Activated T-helper 9 cell treated with anti-CD3 and anti-CD28 coated beads, Interleukin-2, amount 50 U/mL, for 16 hours (primary cell): ENCODE measurements around the gene LACTBL1.
"Not testable (repeated sequence)": the region's sequence is repeated elsewhere in the genome, so short reads cannot be mapped to it uniquely, and the experiment has no call there.

Source experiments
- DNase-seq: peaks from one replicate; pipeline ENCODE4 v3.0.0-alpha.2; 2020; ENCODE audit warnings: low read depth

LACTBL1 gene

GRCh38 chr1:22972760-22973159, at the start of gene LACTBL1:
TSS of gene LACTBL1 (minus strand) at chr1:22972866. CDS start at chr1:22972316, 550 bp downstream.
- DNase-seq: no peak

GRCh38 chr1:23021834-23022233, 49.2 kb upstream of the LACTBL1 start:
- no peak for DNase-seq

- DNase-seq: no peak
These were observed 48.2 kb upstream of the LACTBL1 start for GRCh38 chr1:23020706-23021405.

- DNase-seq: no peak
These were observed 47.4 kb upstream of the LACTBL1 start for GRCh38 chr1:23019863-23020625.

- peak; percentile 93 for DNase-seq
These were observed 46.6 kb upstream of the LACTBL1 start, which contains the start of gene KDM1A for GRCh38 chr1:23019094-23019862. TSS of gene KDM1A (plus strand) at chr1:23019468. CDS start at chr1:23019597, 129 bp downstream.

- no peak for DNase-seq
These were observed 46.0 kb upstream of the LACTBL1 start for GRCh38 chr1:23018661-23019093.

- DNase-seq: no peak
These were observed 41.0 kb upstream of the LACTBL1 start for GRCh38 chr1:23013657-23014056.

GRCh38 chr1:23010025-23010424, 37.4 kb upstream of the LACTBL1 start:
- not testable (repeated sequence) for DNase-seq

GRCh38 chr1:23008901-23009300, 36.2 kb upstream of the LACTBL1 start:
- no peak for DNase-seq

- no peak for DNase-seq
These were observed 34.4 kb upstream of the LACTBL1 start for GRCh38 chr1:23007106-23007505.

GRCh38 chr1:23004769-23005168, 32.1 kb upstream of the LACTBL1 start:
- DNase-seq: not testable (repeated sequence)

- no peak for DNase-seq
These were observed 31.4 kb upstream of the LACTBL1 start for GRCh38 chr1:23004112-23004511.

GRCh38 chr1:23002218-23002617, 29.6 kb upstream of the LACTBL1 start:
- not testable (repeated sequence) for DNase-seq

- DNase-seq: not testable (repeated sequence)
These were observed 27.5 kb upstream of the LACTBL1 start for GRCh38 chr1:23000133-23000532.

- not testable (repeated sequence) for DNase-seq
These were observed 24.9 kb upstream of the LACTBL1 start for GRCh38 chr1:22997528-22997927.

GRCh38 chr1:22995774-22996173, 23.1 kb upstream of the LACTBL1 start:
- no peak for DNase-seq

GRCh38 chr1:22993220-22993795, 20.6 kb upstream of the LACTBL1 start:
- DNase-seq: not testable (repeated sequence)

GRCh38 chr1:22992384-22992783, 19.7 kb upstream of the LACTBL1 start:
- not testable (repeated sequence) for DNase-seq

GRCh38 chr1:22983944-22984343, 11.3 kb upstream of the LACTBL1 start:
- DNase-seq: no peak

- DNase-seq: not testable (repeated sequence)
These were observed 7.8 kb upstream of the LACTBL1 start for GRCh38 chr1:22980471-22980790.

- DNase-seq: no peak
These were observed 5.6 kb upstream of the LACTBL1 start for GRCh38 chr1:22978299-22978698.
